GM21423 (cell line): ENCODE measurements around the gene GAS7.

ENCODE experiments used
- ATAC-seq: cut with Tn5 transposase; IDR thresholded peaks from one replicate; pipeline ENCODE4 v1.9.1; 2021; ENCODE audit warnings: mild to moderate bottlenecking, moderate library complexity; ENCODE audit not compliant: unreplicated experiment

The GAS7 gene

GRCh38 chr17:9987779-9988585 is 210.4 kb downstream of the GAS7 start:
- ATAC-seq: no peak

- no peak for ATAC-seq
Measured at GRCh38 chr17:9986754-9987382, 211.5 kb downstream of the GAS7 start.

- ATAC-seq: no peak
Measured at GRCh38 chr17:9985646-9986045, 212.8 kb downstream of the GAS7 start.

GRCh38 chr17:9984768-9985167 is 213.6 kb downstream of the GAS7 start:
- no peak for ATAC-seq

GRCh38 chr17:9982159-9982558 is 216.2 kb downstream of the GAS7 start:
- no peak for ATAC-seq

GRCh38 chr17:9981344-9981915 is 217.0 kb downstream of the GAS7 start:
- no peak for ATAC-seq

- no peak for ATAC-seq
Measured at GRCh38 chr17:9979463-9979995, 218.9 kb downstream of the GAS7 start.

GRCh38 chr17:9977180-9977575 is 221.2 kb downstream of the GAS7 start:
- no peak for ATAC-seq

GRCh38 chr17:9976283-9977179 is 221.9 kb downstream of the GAS7 start:
- no peak for ATAC-seq

GRCh38 chr17:9974448-9975381 is 223.7 kb downstream of the GAS7 start:
- ATAC-seq: no peak

- ATAC-seq: no peak
Measured at GRCh38 chr17:9973669-9974447, 224.5 kb downstream of the GAS7 start.

GRCh38 chr17:9971991-9972390 is 226.4 kb downstream of the GAS7 start:
- no peak for ATAC-seq

- ATAC-seq: no peak
Measured at GRCh38 chr17:9969301-9969935, 229.0 kb downstream of the GAS7 start.

- ATAC-seq: no peak
Measured at GRCh38 chr17:9968881-9969280, 229.5 kb downstream of the GAS7 start.

- ATAC-seq: no peak
Measured at GRCh38 chr17:9968008-9968407, 230.4 kb downstream of the GAS7 start.

- no peak for ATAC-seq
Measured at GRCh38 chr17:9959377-9959981, 238.9 kb downstream of the GAS7 start.

GRCh38 chr17:9958586-9959281 is 239.7 kb downstream of the GAS7 start:
- ATAC-seq: no peak

- no peak for ATAC-seq
Measured at GRCh38 chr17:9957244-9957643, 241.2 kb downstream of the GAS7 start.
